Stimulated activated CD8-positive, alpha-beta memory T cell treated with anti-CD3 and anti-CD28 coated beads, Interleukin-4, amount 100 ng/mL, for 1 hour (primary cell): ENCODE results near the gene NHLRC4.
A peak's percentile ranks its signal among the peaks of the same experiment; 100 is the strongest.

Experiments used
- DNase-seq, 2 donors: peaks; one replicate each; pipeline ENCODE4 v3.0.0-alpha.2; 2020; ENCODE audit warnings: low read depth in 2 of 2, low spot score in 1 of 2

Gene NHLRC4

DNA sequence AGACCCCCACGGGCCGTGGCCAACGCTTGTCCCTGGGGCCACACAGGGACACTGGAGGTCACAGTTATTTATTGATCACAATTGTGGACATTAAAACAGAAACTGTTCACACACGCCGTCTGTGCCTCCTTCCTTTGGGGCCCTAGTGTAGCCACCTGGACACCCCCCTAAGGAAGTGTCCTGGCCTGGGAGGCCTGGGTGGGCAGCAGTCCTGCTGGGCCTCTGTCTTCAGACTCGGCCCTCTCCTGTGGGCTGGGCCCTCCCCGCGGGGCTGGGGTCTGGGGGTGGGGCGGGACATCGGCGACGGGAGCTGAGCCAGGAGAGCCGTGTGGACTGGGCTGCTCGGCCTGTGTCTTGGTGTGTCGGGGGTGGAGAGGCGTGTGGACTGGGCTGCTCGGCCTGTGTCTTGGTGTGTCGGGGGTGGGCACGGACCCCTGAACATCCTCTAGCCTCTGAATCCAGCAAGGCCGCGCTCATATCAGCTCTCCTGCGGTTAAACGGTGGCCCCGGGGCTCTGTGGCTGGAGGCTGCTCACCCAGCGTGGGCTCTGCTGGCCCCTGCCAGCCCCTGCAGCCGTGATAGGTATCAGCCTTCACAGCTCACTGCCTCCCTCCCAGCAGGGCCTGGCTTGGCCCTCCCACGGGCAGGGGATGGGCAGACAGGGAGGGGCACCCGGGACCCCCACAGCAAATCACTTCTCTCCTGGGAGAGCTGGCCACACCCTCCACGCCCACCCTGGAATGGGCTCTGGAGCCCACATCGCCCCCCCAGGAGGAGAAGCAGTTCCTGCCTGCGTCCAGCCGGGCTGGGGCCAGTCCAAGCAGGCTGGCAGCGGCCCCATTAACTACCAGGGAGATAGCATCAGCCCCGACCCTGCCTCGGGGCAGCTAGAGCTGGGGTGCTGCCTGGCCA lies 1.1 kb upstream of the NHLRC4 start:
- DNase-seq, result no peak

DNA sequence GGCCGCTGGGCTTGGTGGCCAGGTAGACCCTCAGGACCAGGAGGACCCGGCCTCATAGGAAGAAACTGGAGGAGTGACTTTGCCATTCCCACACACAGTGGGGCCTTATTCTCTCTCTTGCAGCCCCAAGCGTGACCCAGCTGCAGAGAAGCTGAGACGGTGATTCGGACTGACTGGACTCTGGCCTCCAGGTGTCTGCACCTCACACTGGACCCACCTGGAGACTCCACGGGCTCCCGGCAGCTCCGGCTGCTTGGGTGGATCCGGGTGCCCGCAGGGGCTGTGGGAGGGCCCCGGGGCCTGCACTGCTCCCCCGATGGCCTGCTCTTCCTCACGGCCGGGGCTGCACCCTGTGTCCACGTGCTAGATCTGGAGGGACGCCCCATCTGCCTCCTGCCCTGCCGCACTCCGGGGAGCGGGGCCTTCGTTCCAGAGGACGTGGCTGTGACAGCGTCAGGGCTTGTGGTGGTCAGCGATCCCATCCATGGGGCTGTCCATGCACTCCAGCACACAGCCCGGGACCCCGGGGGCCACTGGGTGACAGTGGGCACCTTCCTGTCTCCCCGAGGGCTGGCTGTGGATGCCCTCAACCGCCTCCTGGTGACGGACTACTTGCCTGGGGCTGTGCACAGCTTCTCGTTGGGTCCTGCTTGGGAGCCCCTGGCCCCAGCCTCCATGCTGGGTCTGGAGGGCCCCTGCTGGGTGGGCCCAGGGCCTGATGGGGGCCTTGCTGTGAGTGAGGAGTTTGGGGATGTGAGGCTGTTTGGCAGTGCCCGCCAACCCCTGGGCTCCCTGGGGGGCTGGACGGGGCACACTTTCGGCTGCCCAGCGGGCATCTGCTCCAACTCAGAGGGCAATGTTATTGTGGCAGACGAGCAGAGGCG lies 810 bp downstream of the NHLRC4 start:
- no peak for DNase-seq

DNA sequence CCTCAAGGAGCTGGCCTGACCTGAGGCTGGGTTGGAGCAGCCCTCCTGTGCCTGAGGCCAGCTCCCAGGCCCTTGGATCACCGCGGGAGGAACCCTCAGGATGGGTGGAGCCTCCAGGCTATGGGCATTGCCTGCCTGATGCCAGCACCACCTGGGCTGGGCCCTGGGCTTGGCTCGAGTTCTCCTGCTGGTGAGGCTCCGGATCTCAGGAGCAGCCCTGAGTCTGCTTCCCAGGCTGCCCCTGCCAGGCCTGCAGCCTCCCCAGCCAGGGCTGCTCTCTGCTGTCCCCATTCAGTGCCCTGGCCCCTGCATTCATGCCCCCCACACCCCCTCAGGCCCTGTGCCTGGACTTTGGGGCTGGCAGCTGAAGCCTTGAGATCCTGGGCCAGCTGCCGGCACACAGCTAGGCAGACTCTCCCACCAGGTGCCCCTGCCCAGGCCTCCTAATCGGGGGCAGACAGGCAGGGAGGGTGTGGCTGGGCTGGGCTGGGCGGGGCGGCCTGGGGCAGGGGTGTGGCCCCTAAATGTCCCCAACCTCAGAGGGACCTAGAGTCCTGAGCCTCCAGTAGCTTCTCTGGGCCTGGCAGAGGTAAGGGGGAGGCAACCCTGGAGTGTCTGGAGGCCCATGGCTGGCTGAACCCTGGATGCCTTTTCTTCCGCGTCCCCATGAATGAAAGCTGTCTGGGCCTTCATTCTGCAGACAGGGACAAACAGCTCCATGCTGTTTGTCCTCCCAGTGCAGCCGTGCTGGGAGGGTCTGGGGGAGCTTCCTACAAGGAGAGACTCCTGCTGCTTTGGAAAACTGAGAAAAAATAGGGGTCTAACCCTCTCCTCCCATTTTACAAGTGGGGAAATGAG lies 1.8 kb downstream of the NHLRC4 start:
- DNase-seq, result no peak

DNA sequence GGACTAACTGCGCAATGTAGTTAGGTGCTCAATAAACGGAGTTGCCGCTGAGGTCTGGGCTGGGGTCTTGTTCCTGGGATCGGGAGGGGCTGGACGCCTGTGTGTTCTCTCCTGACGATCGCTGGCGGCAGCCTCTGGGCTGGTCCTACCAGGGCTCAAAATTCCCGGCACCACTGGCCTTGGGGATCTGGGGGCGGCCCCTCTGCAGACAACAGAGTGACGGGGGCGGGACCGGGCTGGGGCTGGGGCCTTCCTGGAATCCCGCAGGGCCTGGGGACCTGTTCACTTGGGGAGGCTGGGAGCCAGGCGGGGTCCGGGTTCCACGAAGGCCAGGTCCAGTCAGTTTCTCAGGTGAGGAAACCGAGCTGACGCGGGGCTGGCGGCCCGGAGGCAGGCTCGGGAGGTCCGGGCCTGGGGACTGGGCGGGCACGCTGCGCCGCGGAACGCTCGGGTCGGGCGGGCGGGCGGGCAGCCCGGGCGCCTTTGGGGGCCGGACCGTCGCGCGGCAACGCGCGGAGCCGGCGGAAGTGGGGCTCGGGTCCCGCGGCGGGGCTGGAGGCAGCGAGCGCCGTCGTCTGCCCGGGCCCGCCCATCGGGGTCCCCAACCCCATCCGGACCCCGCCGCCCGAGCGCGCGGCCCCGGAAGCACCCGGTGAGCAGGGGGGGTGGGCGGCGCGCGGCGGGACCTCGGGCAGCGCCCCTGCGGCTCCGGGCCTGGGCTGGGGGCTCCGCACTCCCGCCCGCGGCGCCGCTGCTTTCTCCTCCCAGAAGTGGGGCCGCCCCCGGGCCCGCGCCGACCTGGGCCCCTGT lies 2.8 kb downstream of the NHLRC4 start, which contains the start of gene PIGQ:
Gene PIGQ, plus strand, starts transcription at position 524 of the 810 bp plus-strand sequence. CDS start 4,107 bp downstream, outside the sequence.
- peak; percentile 16 to 35 for DNase-seq

DNA sequence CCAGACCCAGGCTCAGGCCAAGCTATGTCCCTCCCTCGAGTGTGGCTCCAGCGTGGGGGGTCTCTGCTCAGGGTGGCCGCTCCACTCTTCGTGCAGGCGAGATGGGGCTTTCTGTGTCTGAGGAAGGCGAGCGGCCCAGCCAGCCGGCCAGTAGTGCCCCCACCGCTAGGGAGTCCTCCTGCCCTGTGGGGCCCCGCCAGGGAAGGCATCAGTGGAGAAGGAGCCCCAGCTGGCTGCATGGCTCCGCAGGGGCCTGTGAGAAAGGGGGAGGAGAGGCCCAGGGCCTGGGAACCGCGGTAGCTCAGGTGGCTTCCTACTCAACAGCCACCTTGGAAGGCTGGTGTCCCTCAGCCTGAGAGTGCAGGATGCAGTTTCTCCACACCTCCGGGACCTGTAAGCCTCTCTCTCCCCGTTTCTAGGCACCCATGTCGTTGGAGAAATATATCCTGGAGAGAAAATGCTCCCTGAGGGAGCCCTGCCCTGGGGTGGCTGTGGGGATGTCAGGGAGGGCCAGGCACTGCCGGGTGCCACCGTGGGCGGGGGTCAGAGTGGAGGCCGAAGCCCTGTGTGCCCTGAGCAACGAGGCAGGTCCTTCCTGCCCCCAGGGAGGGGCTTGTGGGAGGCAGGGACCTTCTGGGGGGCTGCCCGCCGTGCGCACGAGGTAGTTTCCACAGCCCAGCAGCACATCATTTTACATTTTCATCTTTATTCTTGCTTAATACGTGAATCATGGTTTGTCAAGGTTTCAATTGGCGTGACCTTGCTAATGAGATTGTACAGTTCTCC lies 6.3 kb downstream of the NHLRC4 start:
- no peak for DNase-seq

DNA sequence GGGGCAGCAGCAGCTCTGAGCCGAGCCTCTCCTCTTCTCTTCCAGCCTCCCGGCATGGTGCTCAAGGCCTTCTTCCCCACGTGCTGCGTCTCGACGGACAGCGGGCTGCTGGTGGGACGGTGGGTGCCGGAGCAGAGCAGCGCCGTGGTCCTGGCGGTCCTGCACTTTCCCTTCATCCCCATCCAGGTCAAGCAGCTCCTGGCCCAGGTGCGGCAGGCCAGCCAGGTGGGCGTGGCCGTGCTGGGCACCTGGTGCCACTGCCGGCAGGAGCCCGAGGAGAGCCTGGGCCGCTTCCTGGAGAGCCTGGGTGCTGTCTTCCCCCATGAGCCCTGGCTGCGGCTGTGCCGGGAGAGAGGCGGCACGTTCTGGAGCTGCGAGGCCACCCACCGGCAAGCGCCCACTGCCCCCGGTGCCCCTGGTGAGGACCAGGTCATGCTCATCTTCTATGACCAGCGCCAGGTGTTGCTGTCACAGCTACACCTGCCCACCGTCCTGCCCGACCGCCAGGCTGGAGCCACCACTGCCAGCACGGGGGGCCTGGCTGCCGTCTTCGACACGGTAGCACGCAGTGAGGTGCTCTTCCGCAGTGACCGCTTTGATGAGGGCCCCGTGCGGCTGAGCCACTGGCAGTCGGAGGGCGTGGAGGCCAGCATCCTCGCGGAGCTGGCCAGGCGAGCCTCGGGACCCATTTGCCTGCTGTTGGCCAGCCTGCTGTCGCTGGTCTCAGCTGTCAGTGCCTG lies 7.4 kb downstream of the NHLRC4 start:
- DNase-seq, result no peak

DNA sequence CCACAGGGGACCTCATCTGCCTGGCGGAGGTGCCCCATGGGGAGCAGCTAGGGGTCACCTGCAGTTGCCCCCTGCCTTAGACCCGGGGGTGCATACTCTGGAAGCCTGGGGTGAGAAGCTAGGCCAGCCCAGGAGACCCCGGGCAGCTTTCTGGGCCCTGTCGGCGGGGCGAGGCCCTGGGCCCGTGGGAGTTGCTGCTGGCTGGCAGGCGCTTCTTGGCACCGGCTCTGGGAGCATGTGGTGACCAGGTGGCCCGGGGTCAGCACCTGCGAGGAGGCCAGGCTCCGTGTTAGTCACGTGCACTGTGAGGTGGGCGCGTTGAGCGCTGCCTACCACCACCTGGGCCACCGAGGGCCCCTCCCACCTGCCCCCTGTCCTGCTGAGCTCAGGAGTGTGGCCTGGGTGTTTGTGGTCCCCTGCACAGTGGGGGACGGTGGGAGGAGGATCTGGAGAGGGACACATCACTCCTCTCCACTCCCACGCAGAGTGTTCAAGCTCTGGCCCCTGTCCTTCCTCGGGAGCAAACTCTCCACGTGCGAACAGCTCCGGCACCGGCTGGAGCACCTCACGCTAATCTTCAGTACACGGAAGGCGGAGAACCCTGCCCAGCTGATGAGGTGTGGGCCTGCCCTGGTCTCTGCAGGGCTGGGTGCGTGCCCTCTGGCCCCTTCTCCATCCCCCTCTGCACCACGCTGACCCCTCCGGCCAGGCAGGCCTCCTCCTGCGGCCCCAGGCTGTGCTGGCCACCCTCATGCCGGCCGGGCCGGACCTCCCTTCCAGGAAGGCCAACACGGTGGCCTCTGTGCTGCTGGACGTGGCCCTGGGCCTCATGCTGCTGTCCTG lies 8.8 kb downstream of the NHLRC4 start:
- no peak for DNase-seq

DNA sequence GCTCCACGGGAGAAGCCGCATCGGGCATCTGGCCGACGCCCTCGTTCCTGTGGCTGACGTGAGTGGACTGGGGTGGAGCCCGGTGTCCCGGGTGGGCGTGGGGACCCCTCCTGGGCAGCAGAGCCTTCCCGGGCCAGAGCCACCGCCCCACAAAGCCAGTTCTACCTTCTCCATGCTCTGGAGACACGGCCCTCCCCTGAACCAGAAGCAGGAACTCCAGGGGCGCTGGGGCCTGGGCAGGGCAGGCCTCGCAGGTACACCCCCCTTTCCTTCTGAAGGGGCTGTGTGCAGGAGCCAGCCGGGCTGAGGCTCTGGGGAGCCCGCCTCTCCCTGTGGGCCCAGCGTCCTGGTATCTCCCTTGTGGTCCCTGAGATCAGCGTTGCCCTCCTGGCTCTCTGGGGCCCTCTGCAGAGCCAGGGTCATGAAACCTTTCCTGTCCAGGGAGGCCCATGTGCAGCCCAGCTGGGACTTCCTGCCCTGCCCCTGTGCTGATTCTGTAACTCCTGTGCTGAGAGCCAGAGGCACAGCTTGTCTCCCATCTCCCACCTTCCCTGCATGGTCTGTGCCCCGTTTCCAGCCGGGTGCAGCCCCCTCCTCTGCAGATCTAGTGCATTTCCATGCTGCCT lies 9.5 kb downstream of the NHLRC4 start:
- DNase-seq, result no peak

DNA sequence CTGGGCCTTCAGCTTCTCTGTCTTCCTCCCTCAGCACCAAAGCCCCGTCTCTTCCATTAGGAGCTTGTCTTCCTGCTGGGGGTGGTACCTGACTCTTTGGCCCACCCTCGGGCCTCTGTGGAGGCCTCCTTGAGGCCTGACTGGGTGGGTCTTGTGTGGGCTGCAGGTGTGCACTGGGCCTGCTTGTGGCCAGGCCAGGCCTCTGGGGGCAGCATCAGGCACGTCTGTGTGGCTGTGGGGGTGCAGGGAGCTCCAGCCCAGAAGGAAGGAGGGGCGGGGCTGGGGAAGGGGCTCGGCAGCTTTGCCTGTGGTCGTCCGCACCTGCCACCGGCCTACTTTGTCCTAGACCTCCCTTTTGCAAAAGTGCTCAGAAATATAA lies 10.0 kb downstream of the NHLRC4 start:
- no peak for DNase-seq

DNA sequence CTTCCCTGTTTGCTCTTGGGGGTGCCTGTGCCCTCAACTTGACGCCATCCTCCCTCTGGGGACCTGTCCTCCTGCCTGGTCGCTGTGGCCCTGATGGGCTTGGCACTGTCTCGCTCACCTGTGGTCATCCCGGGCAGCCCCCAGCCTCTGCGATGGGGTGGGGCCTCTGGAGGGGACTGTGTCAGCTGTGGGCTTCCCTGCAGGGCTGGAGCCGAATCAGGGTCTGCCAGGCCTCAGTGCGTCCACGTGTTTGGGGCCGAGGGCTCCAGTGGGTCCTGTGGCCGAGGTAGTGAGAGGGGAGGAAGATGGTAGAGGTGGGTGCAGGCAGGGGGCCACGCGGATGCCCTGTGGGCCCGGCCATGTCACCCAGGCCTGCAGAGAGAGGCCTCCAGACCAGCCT lies 11.0 kb downstream of the NHLRC4 start:
- no peak for DNase-seq

DNA sequence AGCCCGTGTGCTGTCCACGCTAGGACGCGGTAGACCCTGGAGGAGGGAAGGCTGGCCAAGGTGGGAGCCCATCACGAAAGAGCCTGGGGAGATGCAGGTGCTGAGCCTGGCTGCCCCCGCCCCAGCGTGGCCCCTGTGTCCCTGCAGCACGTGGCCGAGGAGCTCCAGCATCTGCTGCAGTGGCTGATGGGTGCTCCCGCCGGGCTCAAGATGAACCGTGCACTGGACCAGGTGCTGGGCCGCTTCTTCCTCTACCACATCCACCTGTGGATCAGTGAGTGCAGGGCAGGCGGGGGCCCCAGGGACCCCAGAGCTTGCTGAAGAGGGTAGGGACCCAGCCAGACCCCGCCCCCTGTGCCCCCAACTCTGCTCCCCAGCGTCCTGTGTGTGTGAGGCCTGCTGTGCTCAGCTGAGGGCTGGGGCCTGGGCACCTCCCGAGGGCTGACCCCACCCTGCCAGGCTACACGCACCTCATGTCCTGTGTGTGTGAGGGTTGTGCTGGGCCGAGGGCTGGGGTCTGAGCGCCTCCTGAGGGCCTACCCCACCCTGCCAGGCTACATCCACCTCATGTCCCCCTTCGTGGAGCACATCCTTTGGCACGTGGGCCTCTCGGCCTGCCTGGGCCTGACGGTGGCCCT lies 11.5 kb downstream of the NHLRC4 start:
- DNase-seq, result no peak

DNA sequence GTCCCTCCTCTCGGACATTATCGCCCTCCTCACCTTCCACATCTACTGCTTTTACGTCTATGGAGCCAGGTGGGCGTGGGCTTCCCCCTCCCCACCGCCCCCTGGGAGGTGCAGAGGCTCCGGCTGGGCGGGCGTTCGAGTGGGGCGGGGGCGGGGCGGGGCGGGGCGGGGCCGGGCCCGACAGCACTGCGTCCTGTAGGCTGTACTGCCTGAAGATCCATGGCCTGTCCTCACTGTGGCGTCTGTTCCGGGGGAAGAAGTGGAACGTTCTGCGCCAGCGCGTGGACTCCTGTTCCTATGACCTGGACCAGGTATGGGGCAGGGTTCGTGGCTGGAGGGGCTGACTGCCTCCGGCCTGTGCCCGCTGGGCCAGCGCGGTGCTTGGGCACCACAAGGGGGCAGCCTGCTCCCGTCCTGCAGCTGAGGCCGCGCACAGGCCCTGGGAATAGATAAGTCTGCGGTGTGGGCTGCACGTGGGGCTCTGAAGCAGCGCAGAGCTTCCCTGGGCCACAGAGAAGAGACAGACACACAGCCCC lies 12.1 kb downstream of the NHLRC4 start:
- peak in 1 of 2 donors; percentile 19 for DNase-seq

DNA sequence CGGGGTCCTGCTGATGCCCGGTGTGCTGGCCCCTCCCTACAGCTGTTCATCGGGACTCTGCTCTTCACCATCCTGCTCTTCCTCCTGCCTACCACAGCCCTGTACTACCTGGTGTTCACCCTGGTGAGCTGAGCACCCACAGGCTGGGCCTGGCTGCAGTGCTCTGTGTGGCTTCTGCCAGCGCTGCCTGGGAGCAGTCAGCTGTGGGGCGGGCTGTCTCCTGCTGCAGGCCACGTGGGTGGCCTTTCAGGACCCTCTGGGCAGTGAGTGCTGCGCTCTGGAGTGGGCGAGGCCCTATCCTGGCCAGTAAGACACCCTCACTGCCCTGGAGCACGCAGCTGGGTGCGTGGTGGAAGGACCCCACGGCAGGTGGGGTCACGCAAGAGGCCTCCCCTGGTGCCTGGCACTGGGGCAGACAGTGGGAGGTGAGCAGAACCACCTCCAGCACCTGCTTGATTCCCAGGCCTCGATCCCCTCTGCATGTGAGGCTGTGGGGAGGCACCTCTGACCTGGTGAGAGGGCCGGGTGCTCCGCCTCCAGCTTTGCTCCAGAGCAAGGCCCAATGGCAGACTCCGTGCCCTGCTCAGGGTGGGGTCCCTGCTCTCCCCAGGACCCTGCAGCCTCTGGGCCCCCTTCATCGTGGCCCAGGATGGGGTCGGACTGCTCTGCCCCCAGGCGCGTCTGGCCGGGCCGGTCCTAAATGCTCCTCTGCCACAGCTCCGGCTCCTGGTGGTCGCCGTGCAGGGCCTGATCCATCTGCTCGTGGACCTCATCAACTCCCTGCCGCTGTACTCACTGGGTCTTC lies 13.5 kb downstream of the NHLRC4 start:
- no peak for DNase-seq

DNA sequence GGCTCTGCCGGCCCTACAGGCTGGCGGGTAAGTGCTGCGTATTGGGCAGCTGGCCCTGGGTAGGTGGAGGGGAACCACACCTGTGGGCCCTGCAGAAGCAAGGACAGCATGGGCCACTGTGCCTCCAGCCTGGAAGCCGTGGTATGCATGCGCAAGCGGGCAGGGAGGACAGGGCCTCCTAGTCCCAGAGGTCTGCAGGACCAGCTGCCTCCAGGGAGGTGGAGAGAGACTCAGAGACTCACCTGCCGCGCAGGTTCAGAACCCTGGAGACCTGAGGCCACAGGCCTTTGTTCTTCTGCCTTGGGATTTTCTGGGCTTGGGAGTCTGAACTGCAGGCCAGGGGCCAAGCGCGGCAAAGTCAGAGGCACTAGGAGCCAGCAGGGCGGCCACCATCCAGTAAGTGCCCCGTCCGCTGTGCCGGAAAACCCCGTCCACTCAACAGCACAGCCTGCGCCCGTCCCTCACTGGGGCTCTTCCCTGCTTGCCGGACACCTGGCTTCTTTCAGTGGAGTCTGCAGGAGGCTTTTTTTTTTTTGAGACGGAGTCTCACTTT lies 14.2 kb downstream of the NHLRC4 start:
- no peak for DNase-seq

DNA sequence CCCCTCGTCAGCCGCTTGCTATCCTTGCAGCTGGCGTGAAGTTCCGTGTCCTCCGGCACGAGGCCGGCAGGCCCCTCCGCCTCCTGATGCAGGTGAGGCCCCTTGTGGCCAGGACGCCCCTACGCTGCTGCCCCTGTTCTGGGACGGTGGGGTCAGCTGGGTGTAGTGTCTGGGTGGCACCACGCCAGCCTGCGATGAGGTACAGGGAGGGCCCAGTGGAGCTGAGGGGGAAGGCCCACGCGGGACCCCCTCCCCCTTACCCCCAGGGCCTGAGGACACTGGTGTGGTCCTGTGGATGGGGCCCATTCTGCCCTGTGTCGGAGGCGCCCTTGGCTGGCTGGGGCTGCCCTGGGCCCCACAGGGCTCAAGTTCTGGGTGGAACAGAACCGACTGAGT lies 15.4 kb downstream of the NHLRC4 start:
- DNase-seq, result no peak
